Right ventricle myocardium superior (tissue), 1 donor: Measurements from ENCODE around the gene KHDRBS1. TPM values are rescaled to one million over a fixed set of nuclear protein-coding genes. Genes with fewer than 3 reads are reported as not detected.
"Not testable (repeated sequence)": the region's sequence is repeated elsewhere in the genome, so short reads cannot be mapped to it uniquely, and the experiment has no call there.

ENCODE experiments used
- ATAC-seq: fragments of 200-7000 bp; cut with Tn5 transposase; one replicate; pipeline ENCODE4 v1.9.1; 2020; ENCODE audit warnings: mild to moderate bottlenecking; ENCODE audit not compliant: poor library complexity
- DNase-seq: peaks from one replicate; pipeline ENCODE4 v3.0.0-alpha.2; 2020
- intact Hi-C: fragments of 100-400 bp; cut with DNase I; formaldehyde crosslinking; loops from one replicate; pipeline ENCODE4 v1.11.2; 2022
- total RNA-seq: library from RNA; stranded (reverse); fragmentation: NEBNext Ultra II Directional; extraction: Animal tissue kit (Norgen Biotek cat#: 25700); gene quantifications from one replicate; pipeline ENCODE4 v1.2.1, GENCODE V29; 2021
- donor health status: DM: no; HTN: yes; CAD: no; lungs with severe emphysema.

Gene KHDRBS1
- total RNA-seq, 1 donor from 2014 or later = 51.0 TPM

DNA sequence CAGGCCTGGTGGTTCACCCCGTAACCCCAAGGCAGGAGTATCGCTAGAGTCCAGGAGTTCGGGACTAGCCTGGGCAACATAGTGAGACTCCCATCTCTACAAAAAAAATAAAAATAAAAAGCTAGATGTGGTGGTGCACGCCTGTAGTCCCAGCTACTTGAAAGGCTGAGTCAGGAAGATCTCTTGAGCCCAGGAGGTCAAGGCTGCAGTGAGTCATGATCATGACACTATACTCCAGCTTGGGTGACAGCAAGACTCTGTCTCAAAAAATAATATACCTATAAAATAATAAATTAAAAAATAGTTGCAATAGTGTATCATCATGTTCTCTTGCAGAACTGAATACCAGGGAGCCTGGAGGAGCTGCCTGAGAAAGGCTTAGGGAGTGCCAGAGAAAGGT lies 39.2 kb downstream of the KHDRBS1 start:
- intact Hi-C loops = no loop called here
- DNase-seq (no peak), ATAC-seq (no peak)

DNA sequence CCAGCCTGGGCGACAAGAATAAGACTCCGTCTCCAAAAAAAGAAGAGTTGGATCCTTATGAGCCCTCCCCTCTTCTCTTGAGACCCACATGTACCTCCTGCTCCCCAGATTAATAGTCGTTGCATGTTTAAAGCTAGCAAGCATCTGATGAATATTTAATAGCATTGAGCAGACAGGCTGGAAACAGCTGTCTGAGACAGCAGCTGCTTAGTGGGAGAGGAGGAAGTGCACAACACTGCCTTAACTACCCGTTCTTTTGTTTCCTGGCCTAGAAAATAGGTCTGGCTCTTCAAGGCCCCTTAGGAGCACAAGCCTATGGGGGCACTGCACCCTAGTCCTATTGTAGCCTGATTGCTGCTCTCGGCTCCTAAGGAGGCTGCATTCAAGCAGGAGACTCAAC lies 41.7 kb downstream of the KHDRBS1 start:
- ATAC-seq = no peak
- intact Hi-C loops = no loop called here
- no peak for DNase-seq

DNA sequence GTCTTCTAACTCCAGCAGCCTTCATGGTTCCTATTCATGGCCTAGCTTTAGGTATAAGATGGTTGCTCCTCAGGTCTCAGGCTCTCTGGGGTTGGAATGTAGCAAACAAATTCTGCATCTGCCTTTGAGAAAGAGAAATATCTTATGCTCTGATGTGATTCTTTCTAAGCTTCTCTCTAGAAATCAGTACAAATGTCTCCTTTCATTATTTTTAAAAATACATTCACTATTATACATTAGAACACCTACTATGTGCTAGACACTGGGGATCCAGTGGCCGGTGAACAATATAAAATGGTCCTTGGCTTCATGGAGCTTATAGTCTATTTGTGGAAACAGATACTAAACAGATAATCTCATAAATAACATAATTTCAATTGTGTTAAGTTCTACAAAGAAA lies 42.9 kb downstream of the KHDRBS1 start:
- DNase-seq (no peak), ATAC-seq (no peak)
- intact Hi-C loops = no loop called here

DNA sequence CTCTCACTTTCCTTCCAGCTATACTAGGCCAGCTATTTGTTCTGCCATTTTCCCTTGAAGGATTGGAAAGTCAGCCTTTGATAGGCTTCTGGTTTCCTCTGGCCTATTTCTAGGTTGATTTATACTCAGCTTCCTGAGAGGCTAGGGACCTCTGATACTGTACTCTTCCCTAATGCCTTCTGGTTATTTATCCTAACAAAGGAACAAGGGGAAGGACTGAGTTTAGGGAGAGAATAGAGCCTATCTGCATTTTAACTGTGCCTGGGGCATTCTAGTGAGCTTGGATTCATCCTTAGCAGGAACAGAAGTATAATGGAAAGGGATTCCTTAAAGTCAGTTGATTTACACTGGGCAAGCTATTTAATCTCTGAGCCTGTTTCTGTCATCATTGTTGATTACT lies 47.2 kb downstream of the KHDRBS1 start:
- DNase-seq (no peak), ATAC-seq (no peak)
- intact Hi-C loops = loop anchor here (10.0 kb wide), 1 partner anchor 396 kb away; no protein-coding TSS in a partner anchor

DNA sequence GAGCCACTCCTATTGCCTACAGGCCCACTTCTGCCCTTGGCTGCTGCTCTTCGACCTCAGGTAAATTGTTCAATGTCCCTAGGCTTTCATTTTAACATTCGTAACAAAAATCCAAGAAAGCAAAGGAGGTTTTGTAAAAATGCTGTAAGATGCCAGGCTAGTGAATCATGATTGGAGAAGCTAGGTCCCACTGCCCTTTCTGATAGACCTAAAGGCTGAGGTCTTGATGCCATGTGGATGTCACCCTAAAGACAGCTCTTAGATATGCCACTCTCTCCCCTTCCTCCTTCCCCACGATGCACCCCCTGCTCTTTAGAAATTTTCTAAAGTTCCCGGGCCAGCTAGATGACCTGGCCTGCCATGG lies 49.2 kb downstream of the KHDRBS1 start:
- ATAC-seq = no peak
- intact Hi-C loops = loop anchor here (10.0 kb wide), 1 partner anchor 398 kb away; no protein-coding TSS in a partner anchor
- no peak for DNase-seq

DNA sequence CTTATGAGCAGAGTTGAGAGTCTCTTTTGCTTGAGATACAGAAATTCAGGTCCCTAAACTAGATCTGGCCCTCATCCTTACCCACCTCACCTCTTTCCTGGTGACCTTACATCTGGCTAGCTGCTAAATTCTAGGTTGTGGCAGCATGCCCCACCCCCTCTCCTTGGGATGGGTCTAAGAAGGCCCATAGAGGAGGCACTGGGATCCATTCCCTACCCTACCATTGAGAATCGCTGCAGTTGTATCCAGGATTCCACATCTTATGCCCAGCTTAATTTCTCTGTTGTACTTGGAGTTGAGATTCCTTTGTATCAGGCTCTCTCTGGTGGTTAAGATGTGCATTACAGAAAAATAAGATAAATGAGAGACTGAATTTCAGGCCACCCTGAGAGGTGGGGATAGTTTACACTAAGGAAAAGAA lies 49.6 kb downstream of the KHDRBS1 start:
- intact Hi-C loops = loop anchor here (10.0 kb wide), 1 partner anchor 398 kb away; no protein-coding TSS in a partner anchor
- ATAC-seq = peak; percentile 26
- DNase-seq = no peak

DNA sequence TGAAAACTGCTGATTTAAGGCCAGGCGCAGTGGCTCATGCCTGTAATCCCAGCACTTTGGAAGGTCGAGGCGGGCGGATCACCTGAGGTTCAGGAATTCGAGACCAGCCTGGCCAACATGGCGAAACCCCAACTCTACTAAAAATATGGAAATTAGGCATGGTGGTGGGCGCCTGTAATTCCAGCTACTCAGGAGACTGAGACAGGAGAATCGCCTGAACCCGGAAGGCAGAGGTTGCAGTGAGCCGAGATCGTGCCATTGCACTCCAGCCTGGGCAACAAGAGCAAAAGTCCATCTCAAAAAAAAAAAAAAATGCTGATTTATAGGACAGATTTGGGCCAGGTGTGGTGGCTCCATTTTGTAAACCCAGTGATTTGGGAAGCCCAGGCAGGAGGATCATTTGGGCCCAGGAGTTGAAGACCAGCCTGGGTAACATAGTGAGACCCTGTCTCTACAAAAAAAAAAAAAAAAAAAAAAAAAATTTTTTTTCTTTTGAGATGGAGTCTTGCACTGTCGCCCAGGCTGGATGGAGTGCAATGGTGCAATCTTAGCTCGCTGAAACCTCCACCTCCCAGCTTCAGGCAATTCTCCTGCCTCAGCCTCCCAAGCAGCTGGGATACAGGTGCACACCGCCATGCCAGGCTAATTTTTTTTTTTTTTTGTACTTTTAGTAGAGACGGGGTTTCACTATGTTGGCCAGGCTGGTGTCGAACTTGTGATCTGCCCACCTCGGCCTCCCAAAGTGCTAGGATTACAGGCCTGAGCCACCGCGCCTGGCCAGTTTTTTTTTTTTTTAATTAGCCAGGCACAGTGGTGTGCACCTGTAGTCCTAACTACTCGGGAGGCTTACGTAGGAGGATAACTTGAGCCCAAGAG lies 52.2 kb downstream of the KHDRBS1 start:
- not testable (repeated sequence) for DNase-seq, ATAC-seq
- intact Hi-C loops = loop anchor here (10.0 kb wide), 1 partner anchor 401 kb away; no protein-coding TSS in a partner anchor

DNA sequence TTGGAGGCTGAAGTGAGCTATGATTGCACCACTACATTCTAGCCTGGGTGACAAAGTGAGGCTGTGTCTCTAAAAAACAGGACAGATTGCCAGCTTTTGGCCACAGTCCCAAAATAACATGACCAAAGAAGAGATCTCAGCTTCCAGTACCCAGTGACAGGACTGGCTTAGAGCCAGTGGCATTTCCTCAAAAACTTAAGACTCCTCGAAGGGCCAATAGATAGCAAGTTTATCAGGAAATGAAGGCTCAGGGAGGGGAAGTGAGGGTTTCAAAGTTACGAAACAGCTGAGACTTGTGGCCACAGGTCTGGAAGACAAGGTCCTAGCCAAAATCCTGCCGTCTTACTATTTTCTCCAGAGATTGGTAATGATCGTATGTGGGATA lies 52.8 kb downstream of the KHDRBS1 start:
- ATAC-seq (peak; percentile 70), DNase-seq (no peak)
- intact Hi-C loops = loop anchor here (10.0 kb wide), 1 partner anchor 402 kb away; no protein-coding TSS in a partner anchor

DNA sequence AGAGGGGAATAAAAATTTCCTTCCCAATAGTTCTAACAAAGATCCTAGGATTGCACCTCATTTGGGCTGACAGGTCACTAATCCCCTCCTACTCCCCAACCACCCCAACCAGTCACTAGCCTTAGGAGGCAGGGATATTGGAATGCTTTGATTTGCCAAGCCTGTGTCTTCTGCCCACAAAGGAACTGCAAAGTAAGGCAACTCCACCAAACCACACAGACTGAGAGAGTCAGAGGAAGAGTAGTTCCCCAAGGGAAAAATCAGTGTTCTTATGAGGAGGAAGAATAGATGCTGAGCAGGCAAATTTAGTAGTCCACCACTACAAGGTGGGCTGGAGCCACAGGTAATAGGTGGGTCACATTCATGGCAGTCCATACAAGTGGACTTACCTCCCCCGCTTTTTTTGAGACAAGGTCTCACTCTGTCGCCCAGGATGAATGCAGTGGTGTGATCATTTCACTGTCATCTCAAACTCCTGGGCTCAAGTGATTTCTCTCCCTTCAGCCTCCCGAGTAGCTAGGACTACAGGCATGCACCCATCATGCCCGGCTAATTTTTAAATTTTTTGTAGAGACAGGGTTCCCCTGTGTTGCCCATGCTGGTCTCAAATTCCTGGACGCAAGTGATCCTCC lies 55.4 kb downstream of the KHDRBS1 start:
- no peak for ATAC-seq
- intact Hi-C loops = loop anchor here (10.0 kb wide), 1 partner anchor 404 kb away; no protein-coding TSS in a partner anchor
- no peak for DNase-seq

DNA sequence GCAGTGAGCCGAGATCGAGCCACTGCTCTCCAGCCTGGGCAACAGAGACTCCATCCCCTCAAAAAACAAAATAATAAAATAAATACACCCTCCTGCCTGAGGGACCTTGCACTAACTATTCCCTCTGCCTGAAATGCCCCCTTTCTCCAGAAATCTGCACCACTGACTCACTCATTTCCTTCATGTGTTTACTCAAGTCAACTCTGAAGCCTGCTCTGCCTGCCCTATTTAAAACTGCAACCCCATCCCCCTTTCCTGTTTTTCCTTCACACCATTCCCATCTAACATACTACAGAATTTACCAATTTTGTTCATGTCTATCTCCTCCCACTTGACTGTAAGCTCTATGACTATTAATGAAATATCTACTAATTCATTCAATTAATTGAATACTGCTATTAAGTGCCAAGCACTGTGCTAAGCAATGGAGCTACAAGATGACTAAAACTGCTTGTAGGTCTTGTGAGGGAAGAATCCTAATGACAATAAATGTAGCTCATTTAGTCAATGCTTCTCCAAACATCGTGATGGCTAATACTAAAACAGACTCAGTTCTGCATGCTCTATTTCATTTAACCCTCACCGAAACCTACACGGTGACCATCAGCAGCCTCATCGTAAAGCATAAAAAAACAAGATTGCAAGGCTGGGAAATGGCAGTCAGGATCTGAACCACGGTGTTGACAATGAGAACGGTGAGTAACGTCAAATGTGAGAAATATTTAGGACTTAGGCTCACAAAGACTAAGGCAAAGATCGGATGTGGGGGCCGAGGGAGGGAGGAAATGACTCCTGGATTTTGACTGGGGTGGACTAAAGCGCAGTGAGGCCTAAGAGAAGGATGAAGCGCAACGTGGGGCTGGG lies 58.3 kb downstream of the KHDRBS1 start:
- DNase-seq = no peak
- no peak for ATAC-seq
- intact Hi-C loops = no loop called here

DNA sequence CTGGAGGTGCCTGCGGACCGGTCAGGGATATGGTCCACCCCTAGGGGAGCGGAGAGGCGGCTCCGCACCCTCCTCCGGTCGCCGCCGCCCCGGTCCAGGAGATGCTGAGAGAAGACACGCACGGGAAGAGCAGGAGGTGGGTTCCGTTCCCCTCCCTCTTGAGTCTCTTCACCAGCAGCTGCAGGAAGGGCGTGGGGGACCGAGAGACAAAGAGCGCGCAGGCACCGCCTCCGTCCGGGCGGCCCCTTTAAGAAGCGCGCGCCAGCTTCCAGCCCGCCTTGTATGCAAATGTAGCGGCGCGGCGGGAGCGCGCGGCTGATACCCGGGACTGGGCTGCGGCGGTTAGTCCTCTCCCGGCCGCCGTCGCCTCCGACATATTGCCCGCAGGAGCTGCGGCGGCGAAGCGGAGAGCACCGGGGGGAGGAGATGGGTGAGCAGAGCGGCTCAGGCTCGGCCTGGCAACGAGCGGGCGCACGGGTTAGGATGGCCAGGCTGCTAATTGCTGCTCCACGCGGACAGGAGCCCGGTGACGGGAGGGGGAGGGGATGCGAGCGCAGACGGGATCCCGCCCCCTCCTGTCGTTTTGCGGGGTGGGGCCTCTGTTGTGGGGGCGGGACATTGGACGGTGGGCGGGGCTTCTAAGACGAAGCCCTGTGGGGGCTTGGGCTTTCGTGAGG lies 59.1 kb downstream of the KHDRBS1 start, which contains the start of gene TMEM39B:
TSS of gene TMEM39B (plus strand) at position 318 of the 677 bp plus-strand sequence. CDS start at position 427, 109 bp downstream.
- ATAC-seq (peak; percentile 96), DNase-seq (peak; percentile 99)
- intact Hi-C loops = no loop called here

DNA sequence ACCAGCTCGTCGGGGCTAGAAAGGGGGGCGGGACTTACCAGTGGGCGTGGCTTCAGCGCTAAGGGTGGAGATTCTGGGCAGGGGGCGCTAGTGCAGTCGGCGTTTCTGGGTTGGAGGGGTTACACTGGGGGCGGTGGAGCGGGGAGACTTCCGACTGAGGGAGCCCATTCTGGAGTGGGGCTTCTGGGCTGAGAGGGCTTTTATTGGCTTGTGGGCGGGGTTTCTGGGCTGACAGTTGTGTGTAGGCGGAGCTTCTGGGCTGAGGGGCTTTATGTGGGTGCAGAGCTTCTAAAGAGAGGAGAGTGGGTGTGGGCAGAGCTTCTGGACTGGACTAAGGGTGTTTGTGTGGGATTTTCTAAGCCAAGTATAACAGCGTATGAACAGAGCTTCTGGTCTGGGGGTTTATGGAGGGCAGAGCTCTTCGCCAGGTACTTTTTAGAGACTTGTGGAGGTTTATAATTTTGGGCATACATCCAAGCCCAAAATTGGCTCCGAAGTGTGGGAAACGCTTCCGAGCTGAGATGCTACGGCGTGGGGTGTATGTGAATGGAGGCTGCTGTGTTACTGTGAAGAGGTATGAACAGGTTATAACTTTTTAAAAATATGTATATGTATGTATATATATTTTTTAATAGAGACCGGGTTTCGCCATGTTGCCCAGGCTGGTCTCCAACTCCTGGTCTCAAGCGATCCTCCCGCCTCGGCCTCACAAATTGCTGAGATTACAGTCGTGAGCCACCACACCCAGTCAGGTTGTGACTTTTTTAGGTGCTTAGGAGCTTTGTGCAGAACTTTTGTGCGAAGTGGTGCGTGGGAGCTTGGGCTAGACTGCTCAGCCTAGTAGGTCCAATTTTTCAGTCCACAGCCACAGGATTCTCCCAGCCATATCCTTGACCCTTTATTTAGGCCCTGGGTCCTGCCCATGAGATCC lies 59.9 kb downstream of the KHDRBS1 start:
- no peak for DNase-seq
- peak; percentile 58 for ATAC-seq
- intact Hi-C loops = no loop called here

DNA sequence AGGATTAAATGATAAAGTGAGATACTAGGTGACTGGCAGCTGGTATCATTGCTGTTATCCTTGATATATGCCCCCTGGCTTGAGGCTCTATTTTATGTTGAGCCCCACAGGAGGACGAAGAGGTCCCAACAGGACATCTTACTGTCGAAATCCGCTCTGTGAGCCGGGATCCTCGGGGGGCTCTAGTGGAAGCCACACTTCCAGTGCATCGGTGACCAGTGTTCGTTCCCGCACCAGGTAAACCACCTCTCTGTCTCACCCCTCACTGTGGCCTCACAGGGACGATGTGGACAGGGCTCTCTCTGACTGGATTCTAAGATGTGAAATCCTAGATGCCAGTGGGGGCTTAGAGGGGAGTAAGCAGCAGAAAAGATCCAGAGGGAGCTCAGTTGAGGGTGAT lies 61.2 kb downstream of the KHDRBS1 start:
- ATAC-seq (no peak), DNase-seq (no peak)
- intact Hi-C loops = no loop called here

DNA sequence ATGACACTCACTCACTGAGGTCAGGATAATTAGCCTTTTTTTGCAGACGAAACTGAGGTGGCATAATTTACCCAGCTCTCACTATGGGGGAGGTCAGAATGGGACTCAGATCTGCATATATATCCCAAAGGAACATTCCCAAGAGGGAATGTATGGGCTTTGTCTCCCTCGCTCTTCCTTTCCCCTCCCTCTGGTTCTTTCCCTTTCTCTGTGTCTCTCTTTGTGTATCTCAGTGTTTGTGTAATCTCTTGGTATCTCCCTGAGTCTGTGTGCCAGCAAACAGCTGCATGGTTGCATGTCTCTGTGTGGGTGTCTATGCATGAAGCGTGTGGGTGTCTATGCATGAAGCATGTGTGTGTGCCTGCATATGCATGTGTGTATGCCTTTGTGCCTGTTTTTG lies 63.8 kb downstream of the KHDRBS1 start:
- ATAC-seq (no peak), DNase-seq (no peak)
- intact Hi-C loops = no loop called here

DNA sequence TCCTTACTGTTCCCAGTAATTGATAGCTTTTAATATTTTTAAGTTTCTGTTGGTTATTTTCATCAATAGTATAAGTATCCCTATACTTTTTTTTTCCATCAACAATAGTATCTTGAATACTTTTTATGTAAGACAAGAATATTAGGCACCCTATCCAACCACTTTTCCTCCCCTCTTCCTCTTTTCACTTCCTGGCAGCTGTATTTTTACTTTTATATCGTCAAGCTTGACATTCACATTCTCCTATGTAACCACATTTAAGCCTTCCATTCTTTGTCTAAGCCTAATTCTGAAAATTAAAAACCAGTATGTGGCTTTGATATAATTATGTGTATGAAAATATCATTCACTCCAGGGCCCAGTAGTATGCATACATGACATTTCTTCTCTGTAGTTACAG lies 68.4 kb downstream of the KHDRBS1 start:
- intact Hi-C loops = no loop called here
- no peak for ATAC-seq
- no peak for DNase-seq

DNA sequence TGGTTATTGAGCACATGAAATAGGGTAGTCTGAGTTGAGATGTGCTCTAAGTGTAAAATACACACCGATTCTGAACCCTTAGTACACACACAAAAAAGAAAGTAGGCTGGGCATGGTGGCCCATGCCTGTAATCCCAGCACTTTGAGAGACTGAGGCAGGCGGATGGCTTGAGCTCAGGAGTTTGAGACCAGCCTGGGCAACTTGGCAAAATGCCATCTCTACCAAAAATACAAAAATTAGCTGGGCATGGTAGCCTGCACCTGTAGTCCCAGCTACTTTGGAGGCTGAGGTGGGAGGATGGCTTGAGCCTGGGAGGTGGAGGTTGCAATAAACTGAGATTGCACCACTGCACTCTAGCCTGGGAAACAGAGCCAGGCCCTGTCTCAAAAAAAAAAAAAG lies 72.7 kb downstream of the KHDRBS1 start:
- intact Hi-C loops, ATAC-seq: not testable (repeated sequence)

DNA sequence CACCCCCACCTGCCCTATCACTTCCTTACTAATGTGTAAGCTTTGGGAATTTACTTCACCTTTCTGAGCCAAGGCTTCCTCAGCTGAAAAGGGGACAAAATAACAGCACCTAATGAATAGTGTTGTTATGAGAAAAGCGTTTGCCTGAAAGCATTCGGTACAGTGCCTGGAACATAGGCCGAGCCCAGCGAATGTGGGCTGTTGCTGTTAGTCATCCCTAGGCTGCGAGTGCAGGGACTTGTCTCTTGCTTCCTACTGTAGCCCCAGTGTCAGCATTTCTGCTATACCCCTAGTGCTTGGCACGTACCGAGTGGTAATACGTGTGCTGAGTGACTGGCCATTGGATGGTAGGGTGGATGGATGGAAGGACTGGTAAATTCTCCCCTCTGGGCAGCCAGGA lies 77.5 kb downstream of the KHDRBS1 start:
- DNase-seq = no peak
- intact Hi-C loops = no loop called here
- ATAC-seq = no peak

More for the DNA sequence above, 72.7 kb downstream of the KHDRBS1 start:
- DNase-seq = not testable (repeated sequence)
